HL-60 (cell line): ENCODE measurements around the gene PARD3.

Experiments used
- DNase-seq, 2 experiments: peaks; one replicate each; pipeline ENCODE4 v3.0.0-alpha.2; 2010 to 2020; ENCODE audit warnings: low read depth in 1 of 2, low spot score in 1 of 2
- H3K27ac ChIP-seq: fragments of 250-450 bp; sonication (Bioruptor Pico); replicated peaks from 2 replicates; pipeline ENCODE4 v1.5.1; 2020; ENCODE audit warnings: mild to moderate bottlenecking, moderate library complexity
- H3K27me3 ChIP-seq: fragments of 250-450 bp; sonication (Bioruptor Pico); 2 replicates; pipeline ENCODE4 v1.5.1; 2021; ENCODE audit warnings: mild to moderate bottlenecking, moderate library complexity; ENCODE audit not compliant: insufficient read depth, poor library complexity, severe bottlenecking
- H3K4me3 ChIP-seq: replicated peaks from 2 replicates; pipeline ENCODE4 v1.5.1; 2011; ENCODE audit warnings: mild to moderate bottlenecking, control low read depth, low read length; ENCODE audit not compliant: insufficient read depth
- CTCF ChIP-seq: IDR thresholded peaks from one replicate; pipeline ENCODE4 v1.5.1; 2011; ENCODE audit warnings: low read length, control low read depth, inconsistent platforms; ENCODE audit not compliant: insufficient read depth
- GABPA ChIP-seq: IDR thresholded peaks from 2 replicates; pipeline ENCODE4 v1.6.1; 2012; ENCODE audit warnings: low read depth
- POLR2AphosphoS5 ChIP-seq: IDR thresholded peaks from 2 replicates; pipeline ENCODE4 v1.6.1; 2012; ENCODE audit warnings: low read depth
- REST ChIP-seq: IDR thresholded peaks from 2 replicates; pipeline ENCODE4 v1.6.1; 2012; ENCODE audit warnings: low read depth; ENCODE audit not compliant: insufficient replicate concordance
- SPI1 ChIP-seq: IDR thresholded peaks from 2 replicates; pipeline ENCODE4 v1.6.1; 2012; ENCODE audit warnings: low read depth, mild to moderate bottlenecking, borderline replicate concordance

Gene PARD3

GRCh38 chr10:34524369-34525091 lies 290.6 kb downstream of the PARD3 start:
- Histone ChIP-seq H3K27me3 (no peaks in the 10 kb centered on the region), H3K4me3 (no peak overlapping the region), H3K27ac (no peak overlapping the region)
- DNase-seq: no peak
- TF ChIP-seq POLR2AphosphoS5 (no peak), CTCF (no peak), REST (no peak), GABPA (no peak), SPI1 (no peak)

GRCh38 chr10:34523017-34523767 lies 291.9 kb downstream of the PARD3 start:
- no peak for DNase-seq
- Histone ChIP-seq H3K27ac (no peak overlapping the region), H3K27me3 (no peaks in the 10 kb centered on the region), H3K4me3 (no peak overlapping the region)
- TF ChIP-seq POLR2AphosphoS5 (no peak), REST (no peak), SPI1 (no peak), CTCF (no peak), GABPA (no peak)

- no peak overlapping the region for H3K27ac ChIP-seq
- TF ChIP-seq CTCF: peak; percentile 10
- no peak for TF ChIP-seq GABPA
- H3K4me3 ChIP-seq: no peak overlapping the region
- H3K27me3 ChIP-seq: no peaks in the 10 kb centered on the region
- DNase-seq: no peak
Measured at GRCh38 chr10:34522546-34522945, 292.6 kb downstream of the PARD3 start.
